ENCODE data around the gene EMP2. TPM values are rescaled to one million over a fixed set of nuclear protein-coding genes. Genes with fewer than 3 reads are reported as not detected.

Gene EMP2
- total and polyA plus RNA-seq, 12 donors: 5.9 to 34.0 (median 12.9) TPM

DNA sequence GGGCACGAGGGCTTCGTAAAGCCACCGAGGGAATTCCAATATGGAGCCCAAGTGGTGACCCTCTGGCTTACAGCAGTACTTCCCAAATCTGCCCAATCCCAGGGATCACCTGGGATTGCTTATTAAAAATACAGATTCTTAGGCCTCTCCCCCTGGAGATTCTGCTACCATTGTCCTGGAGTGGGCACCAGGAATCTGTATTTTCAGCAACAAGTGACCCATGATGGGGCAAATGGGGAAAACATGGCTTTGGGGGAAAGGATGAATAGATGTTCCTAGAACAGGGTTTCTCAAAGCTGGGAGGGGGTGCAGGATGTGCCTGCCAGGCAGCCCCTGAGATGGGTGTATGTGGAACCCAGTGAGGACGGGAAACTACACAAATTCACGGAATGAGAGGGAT, 40.6 kb downstream of the EMP2 start:
- intact Hi-C loops (cut with DNase I): no loop called here
- TF ChIP-seq POLR2A (IDR thresholded peaks at IDR 0.05): no peak
- TF ChIP-seq, protein P1, sequence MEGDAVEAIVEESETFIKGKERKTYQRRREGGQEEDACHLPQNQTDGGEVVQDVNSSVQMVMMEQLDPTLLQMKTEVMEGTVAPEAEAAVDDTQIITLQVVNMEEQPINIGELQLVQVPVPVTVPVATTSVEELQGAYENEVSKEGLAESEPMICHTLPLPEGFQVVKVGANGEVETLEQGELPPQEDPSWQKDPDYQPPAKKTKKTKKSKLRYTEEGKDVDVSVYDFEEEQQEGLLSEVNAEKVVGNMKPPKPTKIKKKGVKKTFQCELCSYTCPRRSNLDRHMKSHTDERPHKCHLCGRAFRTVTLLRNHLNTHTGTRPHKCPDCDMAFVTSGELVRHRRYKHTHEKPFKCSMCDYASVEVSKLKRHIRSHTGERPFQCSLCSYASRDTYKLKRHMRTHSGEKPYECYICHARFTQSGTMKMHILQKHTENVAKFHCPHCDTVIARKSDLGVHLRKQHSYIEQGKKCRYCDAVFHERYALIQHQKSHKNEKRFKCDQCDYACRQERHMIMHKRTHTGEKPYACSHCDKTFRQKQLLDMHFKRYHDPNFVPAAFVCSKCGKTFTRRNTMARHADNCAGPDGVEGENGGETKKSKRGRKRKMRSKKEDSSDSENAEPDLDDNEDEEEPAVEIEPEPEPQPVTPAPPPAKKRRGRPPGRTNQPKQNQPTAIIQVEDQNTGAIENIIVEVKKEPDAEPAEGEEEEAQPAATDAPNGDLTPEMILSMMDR (IDR thresholded peaks at IDR 0.05): no peak
- H3K27ac ChIP-seq: no peak overlapping the region
- DNase-seq: no peak
- WGBS, 4 donors: 90 to 97% (median 94%) methylated on average over 5 of the region's 5 CpGs
- H3K4me3 ChIP-seq: no peak overlapping the region
- no peaks in the 10 kb centered on the region for H3K4me1 ChIP-seq (replicated peaks in 1 of 2)
- H3K9me3 ChIP-seq (replicated peaks in 1 of 3): no peaks in the 10 kb centered on the region
- H3K36me3 ChIP-seq (replicated peaks in 1 of 2): peaks cover 0 to 5% of the 10 kb centered on the region in 2 donors
- H3K27me3 ChIP-seq: no peaks in the 10 kb centered on the region

DNA sequence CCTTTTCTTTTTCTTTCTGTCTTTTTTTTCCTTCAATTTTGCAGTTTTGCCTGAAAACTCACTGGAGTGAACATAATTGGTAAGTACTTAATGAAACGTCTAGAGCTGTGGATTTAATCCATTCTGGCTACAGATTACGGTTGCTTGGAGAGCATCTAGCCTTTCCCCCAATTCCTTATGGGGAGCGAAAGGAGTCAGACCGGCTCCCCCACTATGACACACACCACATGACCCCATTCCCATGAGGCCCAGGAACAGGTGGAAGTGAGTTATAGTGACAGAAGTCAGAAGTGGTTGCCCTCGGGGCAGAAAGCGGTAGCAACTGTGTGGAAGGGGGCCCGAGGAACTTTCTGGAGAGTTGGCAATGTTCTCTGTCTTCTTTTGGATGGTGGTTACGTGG, 41.2 kb downstream of the EMP2 start:
- H3K27ac ChIP-seq: no peak overlapping the region
- TF ChIP-seq, protein P1 (IDR thresholded peaks at IDR 0.05): no peak
- TF ChIP-seq POLR2A (IDR thresholded peaks at IDR 0.05): no peak
- H3K4me3 ChIP-seq: no peak overlapping the region
- intact Hi-C loops (cut with DNase I): no loop called here
- H3K9me3 ChIP-seq (replicated peaks in 1 of 3): no peaks in the 10 kb centered on the region
- H3K4me1 ChIP-seq (replicated peaks in 1 of 2): no peaks in the 10 kb centered on the region
- 80 to 93% (median 88%) methylated on average over 8 of the region's 8 CpGs for WGBS, 4 donors
- DNase-seq: no peak
- H3K36me3 ChIP-seq (replicated peaks in 1 of 2): peaks cover 0 to 5% of the 10 kb centered on the region in 2 donors
- no peaks in the 10 kb centered on the region for H3K27me3 ChIP-seq

DNA sequence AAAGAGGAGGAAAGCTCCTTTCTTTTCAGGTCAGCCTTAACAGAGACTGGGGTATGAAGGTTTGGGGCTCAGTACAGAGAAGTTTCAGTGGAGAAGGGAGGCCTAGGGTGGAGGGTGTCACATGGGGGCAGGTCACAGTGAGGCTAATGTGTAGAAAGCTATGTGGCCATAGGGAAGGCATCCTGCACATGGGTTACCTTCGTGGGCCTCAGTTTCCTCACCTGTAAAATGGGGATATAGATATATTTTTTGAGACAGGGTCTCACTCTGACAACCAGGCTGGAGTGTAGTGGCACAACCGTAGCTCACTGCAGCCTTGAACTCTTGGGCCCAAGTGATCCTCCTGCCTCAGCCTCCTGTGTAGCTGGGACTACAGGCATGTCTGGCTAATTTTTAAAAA, 41.8 kb downstream of the EMP2 start:
- WGBS, 4 donors: 84 to 100% (median 95%) methylated on average over 2 of the region's 2 CpGs
- no peaks in the 10 kb centered on the region for H3K9me3 ChIP-seq (replicated peaks in 1 of 3)
- intact Hi-C loops (cut with DNase I): no loop called here
- no peak overlapping the region for H3K4me3 ChIP-seq
- DNase-seq: no peak
- no peaks in the 10 kb centered on the region for H3K27me3 ChIP-seq
- H3K27ac ChIP-seq: no peak overlapping the region
- peaks cover 0 to 5% of the 10 kb centered on the region in 2 donors for H3K36me3 ChIP-seq (replicated peaks in 1 of 2)
- H3K4me1 ChIP-seq (replicated peaks in 1 of 2): no peaks in the 10 kb centered on the region
- TF ChIP-seq POLR2A (IDR thresholded peaks at IDR 0.05): no peak
- TF ChIP-seq, protein P1 (IDR thresholded peaks at IDR 0.05): no peak

DNA sequence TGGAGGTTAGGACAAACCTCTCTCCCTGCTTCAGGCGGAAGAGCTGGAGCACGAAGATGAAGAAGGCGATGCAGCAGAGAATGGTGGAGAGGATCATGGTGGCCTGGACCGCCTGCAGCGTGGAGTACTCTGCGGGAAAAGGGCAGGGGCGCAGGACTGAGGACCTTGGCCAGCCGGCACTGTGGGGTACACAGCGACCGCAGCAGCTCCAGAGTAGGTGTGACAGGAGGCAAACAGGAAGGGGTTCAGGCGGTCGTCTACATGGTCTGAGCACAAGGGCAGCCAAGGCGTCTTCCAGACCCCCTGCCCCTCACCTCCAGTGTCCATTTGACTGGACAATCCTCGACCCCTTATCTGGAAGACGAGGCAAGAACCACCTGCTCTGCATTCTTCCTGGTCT, 42.5 kb downstream of the EMP2 start:
- TF ChIP-seq POLR2A (IDR thresholded peaks at IDR 0.05): no peak
- TF ChIP-seq, protein P1 (IDR thresholded peaks at IDR 0.05): no peak
- DNase-seq: no peak
- Histone ChIP-seq H3K27ac (no peak overlapping the region), H3K27me3 (no peaks in the 10 kb centered on the region), H3K4me3 (no peak overlapping the region), H3K9me3 (replicated peaks in 1 of 3) (no peaks in the 10 kb centered on the region), H3K4me1 (replicated peaks in 1 of 2) (no peaks in the 10 kb centered on the region), H3K36me3 (replicated peaks in 1 of 2) (peaks cover 0 to 5% of the 10 kb centered on the region in 2 donors)
- intact Hi-C loops (cut with DNase I): no loop called here
- WGBS, 4 donors: 88 to 92% (median 90%) methylated on average over 12 to 15 of the region's 15 CpGs

All from adrenal gland (tissue), 12 donors.